NOMO-1 treated with DMSO at 0.1 percent for 48 hours (cell line): ENCODE measurements around the gene C20orf144.

Experiments used
- DNase-seq: peaks from one replicate; lab custom pipeline; 2025; ENCODE audit not compliant: unreplicated experiment; lab: John Stamatoyannopoulos, UW

Gene C20orf144

DNA sequence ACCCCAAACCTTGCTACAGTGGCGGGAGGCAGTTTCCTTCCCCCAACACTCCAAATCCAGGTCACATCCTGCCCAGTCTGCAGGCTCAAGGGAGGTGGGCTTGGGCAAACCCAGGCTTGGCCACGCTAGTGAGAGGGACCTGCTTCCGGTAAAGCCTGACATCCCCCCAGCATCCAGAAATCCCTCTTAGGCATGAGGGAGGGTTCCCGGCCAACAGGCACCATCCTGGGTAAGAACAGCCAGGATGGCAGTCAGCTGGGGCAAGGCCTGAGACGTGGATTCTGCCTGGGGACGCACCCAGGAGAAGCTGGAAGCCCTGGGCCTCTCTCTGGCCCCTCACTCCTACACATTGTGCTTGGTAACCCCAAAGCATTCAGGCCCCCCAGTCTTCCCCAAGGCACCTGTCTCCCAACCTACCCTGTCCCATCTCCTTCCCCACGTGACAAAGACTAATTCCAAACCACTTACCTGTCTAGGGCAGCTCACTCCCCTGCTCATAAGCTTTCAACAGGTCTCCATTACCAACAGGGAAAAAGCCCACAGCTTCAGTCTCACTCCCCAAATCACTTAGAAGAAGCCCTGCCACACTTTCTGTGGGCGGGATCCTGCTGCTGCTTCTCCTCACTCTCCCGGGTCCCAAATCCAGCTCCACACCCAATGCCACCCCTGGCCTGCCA is 2.1 kb downstream of the C20orf144 start:
- no peak for DNase-seq

- no peak for DNase-seq
These were observed 2.6 kb downstream of the C20orf144 start for GRCh38 chr20:33664762-33665144.

DNA sequence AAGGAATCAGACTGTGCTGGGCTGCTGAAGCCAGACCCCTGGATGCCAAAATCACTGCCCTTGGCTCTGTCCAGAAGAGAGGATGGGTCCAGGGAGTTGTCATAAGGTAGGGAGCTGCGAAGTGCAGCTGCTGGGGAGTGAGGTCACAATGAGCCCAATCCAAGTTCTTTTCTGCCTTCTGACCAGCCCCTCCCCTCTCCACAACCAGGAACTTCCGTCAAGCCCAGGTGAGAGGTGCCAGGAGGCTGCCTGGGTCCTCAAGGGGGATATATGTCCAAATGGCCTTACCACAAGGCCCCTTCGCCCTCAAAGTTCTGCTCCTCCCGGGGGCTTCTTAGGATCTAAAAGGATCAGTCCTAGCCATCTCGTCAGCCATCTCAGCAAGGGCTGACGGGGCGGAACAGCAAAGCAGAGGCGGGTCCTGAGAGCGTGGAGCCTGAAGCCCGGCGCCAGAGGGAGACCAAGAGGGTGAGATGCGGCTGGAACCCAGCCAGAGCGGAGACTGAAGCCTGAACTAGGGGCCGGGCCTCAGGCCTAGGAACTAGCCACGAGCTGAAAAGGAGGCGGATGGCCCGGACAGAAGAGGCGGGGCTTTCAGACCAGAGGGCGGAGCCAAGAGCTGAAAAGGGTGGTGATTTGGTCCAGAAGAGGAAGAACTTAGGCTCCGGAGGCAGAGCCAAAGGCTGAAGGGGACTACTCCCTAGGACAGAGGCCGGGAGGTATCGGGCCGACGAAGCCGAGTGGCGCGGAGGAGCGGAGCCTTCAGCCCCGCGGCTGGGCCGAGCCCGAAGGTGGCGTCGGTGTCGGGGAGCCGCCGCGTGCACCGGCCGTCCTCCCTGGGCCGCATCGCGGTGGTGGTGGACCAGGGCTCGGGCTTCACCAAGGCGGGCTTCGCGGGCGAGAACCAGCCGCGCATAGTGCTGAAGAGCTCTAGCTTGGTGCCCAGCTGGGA is 4.4 kb downstream of the C20orf144 start, which contains the start of gene ACTL10:
TSS of gene ACTL10 (plus strand) at position 651 of the 952 bp plus-strand sequence. CDS start 555 bp downstream, outside the sequence.
- peak; percentile 99 for DNase-seq

- DNase-seq, result no peak
These were observed 5.1 kb downstream of the C20orf144 start for GRCh38 chr20:33667245-33667675.

GRCh38 chr20:33667676-33668465 is 5.7 kb downstream of the C20orf144 start:
- DNase-seq, result peak; percentile 61

DNA sequence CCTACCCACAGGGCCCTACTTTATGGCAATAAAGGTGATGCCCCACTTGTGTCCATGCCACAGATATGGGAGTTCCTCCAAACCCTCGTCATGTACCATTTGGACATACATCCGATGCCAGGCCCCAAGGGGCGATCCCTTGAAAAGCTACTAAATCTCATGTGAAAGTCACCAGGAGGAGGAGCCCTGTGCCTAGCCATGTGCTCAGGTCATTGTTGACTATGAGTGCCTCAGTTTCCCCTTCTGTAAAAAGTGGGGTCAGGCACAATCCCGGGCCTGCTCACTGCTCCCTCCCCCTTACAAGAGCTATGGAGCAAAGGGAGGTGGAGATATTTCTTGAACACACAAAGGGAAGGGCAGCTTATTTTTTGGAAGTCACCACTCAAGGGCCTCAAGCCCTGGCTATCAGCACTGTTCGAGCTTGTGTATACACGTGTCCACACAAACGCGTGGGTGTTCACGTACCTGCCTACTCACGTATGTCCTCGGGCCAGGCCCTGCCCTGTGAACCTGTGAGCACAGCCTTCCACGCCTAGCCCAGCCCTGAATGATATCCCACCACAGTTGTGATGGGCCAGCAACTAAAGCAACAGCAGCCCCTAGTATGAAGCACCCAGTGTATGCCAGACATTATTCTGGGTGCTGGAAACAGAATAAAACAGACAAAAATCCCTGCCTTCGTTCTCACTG is 6.5 kb downstream of the C20orf144 start:
- no peak for DNase-seq

DNA sequence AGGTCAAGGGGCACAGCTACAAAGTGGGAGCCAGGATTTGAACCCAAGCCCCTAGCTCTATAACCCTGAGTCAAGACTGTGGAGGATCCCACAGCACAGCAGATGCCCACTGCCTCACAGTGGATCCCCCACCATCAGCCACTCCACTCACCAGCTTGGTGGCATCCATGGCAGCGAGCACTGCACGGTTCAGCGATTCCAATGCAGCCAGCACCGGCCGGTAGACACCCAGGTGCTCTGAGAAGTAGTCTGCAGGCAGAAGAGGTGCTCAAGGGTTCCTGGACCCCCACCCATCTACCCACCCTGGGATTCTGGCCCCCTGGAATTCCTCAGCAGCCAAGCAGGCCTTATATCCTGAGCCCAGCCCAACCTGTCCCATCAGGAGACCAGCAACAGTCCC is 7.1 kb downstream of the C20orf144 start:
- no peak for DNase-seq

DNA sequence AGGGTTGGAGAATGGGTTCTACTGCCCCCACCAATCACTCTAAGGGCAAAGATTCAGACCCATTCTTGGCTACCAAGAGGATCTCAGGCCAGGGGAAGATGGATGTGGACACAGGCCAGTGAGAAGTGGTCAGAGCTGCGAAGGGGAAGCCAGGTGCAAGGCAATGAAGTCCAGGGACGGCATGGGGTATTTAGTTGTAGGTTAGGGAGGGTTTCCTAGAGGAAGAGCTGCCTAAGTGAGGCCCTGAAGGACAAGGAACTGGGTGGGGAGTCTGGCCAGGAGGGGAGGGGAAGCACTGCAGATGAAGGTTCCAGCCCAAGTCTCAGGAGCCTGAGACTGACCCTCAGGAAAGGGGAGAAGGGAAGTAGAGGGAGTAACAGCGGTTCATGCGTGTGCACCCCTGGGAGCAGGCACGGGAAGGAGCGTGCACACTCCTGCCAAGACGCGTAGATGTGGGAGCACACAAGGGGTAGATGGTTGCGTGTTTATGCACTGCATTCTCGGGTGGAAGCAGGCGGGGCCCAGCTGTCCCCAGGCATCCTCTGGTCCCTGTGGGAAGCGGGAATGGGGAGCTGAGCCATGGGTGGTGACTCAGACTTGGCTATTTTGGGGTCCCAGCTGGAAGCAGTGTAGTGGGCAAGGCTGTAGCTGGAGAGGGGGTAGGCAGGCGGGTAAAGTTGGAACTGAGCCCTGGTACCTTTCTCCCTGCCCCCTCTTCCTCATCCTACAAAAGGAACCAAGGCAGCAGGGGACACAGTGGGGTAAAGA is 7.9 kb downstream of the C20orf144 start:
- no peak for DNase-seq

- DNase-seq, result no peak
These were observed 8.8 kb downstream of the C20orf144 start for GRCh38 chr20:33670715-33671499.

GRCh38 chr20:33671573-33672288 is 9.6 kb downstream of the C20orf144 start:
- DNase-seq, result no peak

GRCh38 chr20:33672426-33673113 is 10.4 kb downstream of the C20orf144 start:
- peak; percentile 1 for DNase-seq

- no peak for DNase-seq
These were observed 10.9 kb downstream of the C20orf144 start for GRCh38 chr20:33673114-33673409.

DNA sequence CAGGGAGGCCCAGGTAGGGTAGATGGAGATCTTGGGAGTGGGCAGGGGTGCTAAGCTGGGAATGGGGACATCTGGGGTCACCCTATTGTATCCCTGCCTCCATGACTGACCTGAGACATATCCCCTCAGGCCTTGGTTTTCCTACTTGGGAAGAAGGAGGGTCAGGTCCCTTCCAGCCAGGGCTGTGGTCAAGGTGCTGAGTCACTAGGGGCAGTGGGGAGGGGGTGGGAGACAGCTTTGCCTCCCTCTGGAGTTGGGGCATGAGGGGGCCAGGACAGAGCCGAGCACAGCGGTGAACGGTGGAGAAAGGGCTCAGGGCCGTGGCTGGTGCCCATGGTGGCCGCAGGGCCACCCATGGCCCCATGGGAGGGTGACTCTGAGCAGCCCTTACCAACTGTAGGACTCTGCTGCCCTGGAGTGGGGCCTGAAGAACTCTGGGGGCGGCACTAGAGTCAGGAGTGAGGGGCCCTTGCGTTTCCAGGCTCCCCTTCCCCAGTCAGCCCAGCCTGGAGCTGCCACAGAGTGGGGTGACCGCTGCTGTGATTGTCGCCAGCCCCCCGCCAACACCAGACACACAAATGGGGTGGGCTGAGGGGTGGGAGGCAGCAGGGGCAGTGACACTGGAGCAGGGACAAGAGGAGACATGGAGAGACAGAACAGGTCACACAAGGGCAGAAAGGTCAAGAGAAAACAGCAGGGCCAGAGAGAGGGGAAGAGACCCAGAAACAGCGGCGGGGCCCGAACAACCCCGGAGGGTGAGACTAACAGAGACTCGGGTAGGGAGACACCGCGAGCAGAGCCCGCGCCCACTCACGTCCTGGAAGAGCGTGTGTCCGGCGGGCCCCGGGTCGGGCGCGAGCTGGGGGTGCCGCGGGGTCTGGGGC is 11.5 kb downstream of the C20orf144 start:
- DNase-seq, result peak; percentile 29

DNA sequence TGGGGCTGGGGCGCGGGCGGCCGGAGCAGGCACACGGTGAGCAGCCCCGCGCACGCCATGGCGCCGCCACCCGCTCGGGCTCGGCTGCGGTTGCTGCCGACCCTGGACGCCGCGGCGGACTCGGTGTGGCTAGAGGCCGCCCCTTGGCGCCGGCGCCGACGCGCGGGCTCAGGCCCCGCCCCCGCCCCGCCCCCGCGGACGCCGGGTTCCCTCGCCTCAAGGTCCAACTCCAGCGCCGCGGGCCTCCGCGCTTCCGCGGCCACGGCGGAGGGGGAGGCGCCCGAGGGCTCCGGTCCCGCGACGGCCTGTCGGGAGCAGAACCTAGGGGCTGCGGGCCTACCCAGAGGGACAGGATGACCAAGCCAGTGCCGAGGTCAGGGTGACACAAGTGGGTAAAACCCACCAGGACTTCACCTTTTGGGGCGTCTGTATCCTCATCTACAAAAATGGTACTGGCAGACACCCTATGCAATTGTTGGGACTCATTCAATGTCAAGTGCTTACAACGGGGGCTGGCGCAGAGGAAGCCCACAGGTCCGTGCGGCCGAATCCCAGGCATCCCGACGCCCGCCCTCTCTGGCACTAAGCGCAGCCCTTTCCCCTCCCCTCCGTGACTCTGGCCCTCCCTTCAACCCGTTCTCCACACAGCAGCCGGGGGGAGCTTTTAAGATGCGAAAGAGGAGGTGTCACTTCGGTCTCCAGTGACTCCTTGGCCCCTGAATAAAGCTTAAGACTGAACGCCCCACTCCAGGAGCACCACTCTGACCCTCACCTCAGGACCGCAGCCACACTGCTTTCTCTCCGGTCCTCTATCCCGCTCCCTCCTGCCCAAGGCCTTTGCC is 12.4 kb downstream of the C20orf144 start, which contains the start of gene NECAB3:
TSS of gene NECAB3 (minus strand) at position 135 of the 842 bp plus-strand sequence. CDS start at position 59, 76 bp downstream.
- DNase-seq, result peak; percentile 29

- no peak for DNase-seq
These were observed 13.2 kb downstream of the C20orf144 start for GRCh38 chr20:33675136-33675959.
